K562 (cell line): Measurements from ENCODE around the gene SLC25A40. TPM values are rescaled to one million over a fixed set of nuclear protein-coding genes. Genes with fewer than 3 reads are reported as not detected.

Experiments used
- CBX1 ChIP-seq: sonication (generic); IDR thresholded peaks from 2 replicates; pipeline ENCODE4 v1.6.1; 2016; ENCODE audit warnings: antibody characterized with exemption, low read depth, mild to moderate bottlenecking
- CBX3 ChIP-seq, 2 experiments: IDR thresholded peaks; 1 replicate in 1 of 2; 2 replicates in 1 of 2; pipeline ENCODE4 v1.6.1; 2012; ENCODE audit warnings: inconsistent platforms in 2 of 2, low read length in 2 of 2, borderline replicate concordance in 1 of 2, control low read depth in 1 of 2
- CEBPB ChIP-seq: fragments of 450-650 bp; IDR thresholded peaks from 2 replicates; pipeline ENCODE4 v1.6.1; 2016; ENCODE audit warnings: missing genetic modification characterization, missing compliant biosample characterization
- CEBPG ChIP-seq, 3 experiments: fragments of 200-800 bp in 1 of 3; sonication (Bioruptor generic) in 1 of 3; sonication (generic) in 1 of 3; formaldehyde crosslinking in 1 of 3; IDR thresholded peaks in 2 of 3; conservative IDR thresholded peaks in 1 of 3; 2 replicates each; pipeline versions ENCODE4 v1.6.1 to v1.8.0; 2016 to 2022; ENCODE audit warnings: missing compliant biosample characterization in 2 of 3, missing genetic modification characterization in 2 of 3, mild to moderate bottlenecking in 1 of 3, missing genetic modification reagents in 1 of 3
- DMBX1 ChIP-seq: fragments of 250-450 bp; sonication (Bioruptor Pico); IDR thresholded peaks from 2 replicates; pipeline ENCODE4 v1.8.0; 2022; ENCODE audit warnings: inconsistent platforms, mild to moderate bottlenecking, moderate library complexity, borderline replicate concordance
- DPF2 ChIP-seq: fragments of 450-650 bp; IDR thresholded peaks from 2 replicates; pipeline ENCODE4 v1.6.1; 2016
- FOXM1 ChIP-seq, 2 experiments: fragments of 450-650 bp in 1 of 2; sonication (generic) in 1 of 2; formaldehyde crosslinking in 1 of 2; IDR thresholded peaks; 2 replicates each; pipeline versions ENCODE4 v1.6.1 to v1.9.0; 2017 to 2022; ENCODE audit warnings: low read depth in 2 of 2, mild to moderate bottlenecking in 2 of 2, missing genetic modification reagents in 1 of 2, moderate library complexity in 1 of 2
- HNRNPK ChIP-seq: fragments of 200-400 bp; formaldehyde crosslinking; IDR thresholded peaks from one replicate; pipeline ENCODE4 v1.6.1; 2018; ENCODE audit warnings: mild to moderate bottlenecking, low read depth, low read length; ENCODE audit not compliant: poor library complexity, severe bottlenecking
- KAT7 ChIP-seq: sonication (generic); formaldehyde crosslinking; IDR thresholded peaks from 2 replicates; pipeline ENCODE4 v1.8.0; 2022; ENCODE audit warnings: missing genetic modification reagents, mild to moderate bottlenecking, borderline replicate concordance
- NR4A1 ChIP-seq, 2 experiments: fragments of 250-450 bp in 1 of 2; fragments of 450-650 bp in 1 of 2; sonication (Bioruptor Pico) in 1 of 2; IDR thresholded peaks; 2 replicates each; pipeline versions ENCODE4 v1.4.0 to v1.6.1; 2016 to 2020; ENCODE audit warnings: mild to moderate bottlenecking in 2 of 2, missing compliant biosample characterization in 1 of 2, missing genetic modification characterization in 1 of 2, moderate library complexity in 1 of 2
- POLR3G ChIP-seq: IDR thresholded peaks from 2 replicates; pipeline ENCODE4 v1.6.1; 2011; ENCODE audit not compliant: insufficient read length, insufficient replicate concordance; ENCODE audit errors: extremely low read depth
- SMARCC2 ChIP-seq: fragments of 450-650 bp; IDR thresholded peaks from 2 replicates; pipeline ENCODE4 v1.6.1; 2017; ENCODE audit warnings: antibody characterized with exemption, moderate library complexity, mild to moderate bottlenecking, low read depth
- TEAD1 ChIP-seq, 2 experiments: fragments of 450-650 bp in 1 of 2; sonication (generic) in 1 of 2; formaldehyde crosslinking; IDR thresholded peaks; 2 replicates each; pipeline versions ENCODE4 v1.4.0 to v1.8.0; 2020 to 2022; ENCODE audit warnings: mild to moderate bottlenecking in 2 of 2, missing genetic modification reagents in 1 of 2
- TRIM28 ChIP-seq: fragments of 450-650 bp; IDR thresholded peaks from 2 replicates; pipeline ENCODE4 v1.6.1; 2017
- ZKSCAN1 ChIP-seq: fragments of 150-350 bp; IDR thresholded peaks from 2 replicates; pipeline ENCODE4 v1.6.1; 2016; ENCODE audit warnings: low read depth, low read length
- ZNF121 ChIP-seq: sonication (generic); formaldehyde crosslinking; conservative IDR thresholded peaks from 2 replicates; pipeline ENCODE4 v1.8.0; 2022; ENCODE audit warnings: missing genetic modification reagents
- ZNF75A ChIP-seq: fragments of 450-650 bp; formaldehyde crosslinking; IDR thresholded peaks from 2 replicates; pipeline ENCODE4 v1.4.0; 2020; ENCODE audit warnings: mild to moderate bottlenecking
- polyA plus RNA-seq, 8 experiments: library from polyadenylated mRNA; depleted of rRNA in 4 of 8; stranded (reverse) in 5 of 8; unstranded in 3 of 8; fragments of >200 nt; fragmentation: Nextera tagmentation in 2 of 8; fragmentation: Illumina TruSeq in 1 of 8; extraction: Ambion mirVana in 2 of 8; extraction: Trizol in 1 of 8; gene quantifications; 2 replicates each; pipeline versions ENCODE4 v1.2.1 to v1.2.3, GENCODE V29; 2011 to 2014; ENCODE audit warnings: inconsistent platforms in 1 of 8, missing spikeins in 1 of 8
- total RNA-seq, 7 experiments: library from RNA; depleted of rRNA in 6 of 7; stranded (reverse); fragments of >200 nt in 6 of 7; fragmentation: Illumina TruSeq in 2 of 7; extraction: Trizol in 2 of 7; gene quantifications; 2 replicates each; pipeline versions ENCODE4 v1.2.1 to v1.2.3, GENCODE V29; 2011 to 2021; ENCODE audit warnings: low replicate concordance in 1 of 7
- TF ChIP-seq, protein P1 (sequence below): IDR thresholded peaks from 2 replicates; pipeline ENCODE4 v1.6.1; 2012; ENCODE audit warnings: low read depth, low read length, improper control_type of control experiment, borderline replicate concordance
- TF ChIP-seq, protein P2 (sequence below): fragments of 450-650 bp; IDR thresholded peaks from 2 replicates; pipeline ENCODE4 v1.7.0; 2016; ENCODE audit warnings: borderline replicate concordance
- TF ChIP-seq, protein P3 (sequence below): fragments of 250-450 bp; sonication (Bioruptor Pico); IDR thresholded peaks from 2 replicates; pipeline ENCODE4 v1.5.0; 2020; ENCODE audit warnings: mild to moderate bottlenecking, borderline replicate concordance
- TF ChIP-seq, protein P4 (sequence below): fragments of 250-450 bp; sonication (Bioruptor Pico); IDR thresholded peaks from 2 replicates; pipeline ENCODE4 v1.5.0; 2020; ENCODE audit warnings: mild to moderate bottlenecking

The SLC25A40 gene
- total and polyA plus RNA-seq, 9 of the 15 experiments (the other 6 are each of a cell fraction or from before 2014, with no cell fraction given), result 6.7 to 44.0 (median 26.5) TPM

DNA sequence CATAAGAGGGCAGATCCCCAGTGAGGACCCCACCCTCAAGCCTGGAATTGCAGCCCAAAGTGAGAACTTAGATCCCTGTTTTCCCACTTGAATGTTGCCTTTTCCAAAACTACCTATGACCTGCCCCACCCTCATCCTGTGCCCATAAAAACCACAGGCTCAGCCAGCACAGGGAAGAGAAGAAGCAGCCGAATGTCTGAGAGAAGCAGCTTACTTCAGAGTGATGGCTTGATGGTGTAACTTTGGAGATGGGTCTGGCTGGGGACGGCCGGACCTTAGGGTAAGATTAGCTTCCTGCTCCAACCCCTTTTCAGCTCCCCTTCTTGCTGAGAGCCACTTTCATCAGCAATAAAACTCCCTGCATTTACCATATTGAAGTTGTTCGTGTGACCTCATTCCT, 5.7 kb downstream of the SLC25A40 start (continued):
- TF ChIP-seq, protein P1, sequence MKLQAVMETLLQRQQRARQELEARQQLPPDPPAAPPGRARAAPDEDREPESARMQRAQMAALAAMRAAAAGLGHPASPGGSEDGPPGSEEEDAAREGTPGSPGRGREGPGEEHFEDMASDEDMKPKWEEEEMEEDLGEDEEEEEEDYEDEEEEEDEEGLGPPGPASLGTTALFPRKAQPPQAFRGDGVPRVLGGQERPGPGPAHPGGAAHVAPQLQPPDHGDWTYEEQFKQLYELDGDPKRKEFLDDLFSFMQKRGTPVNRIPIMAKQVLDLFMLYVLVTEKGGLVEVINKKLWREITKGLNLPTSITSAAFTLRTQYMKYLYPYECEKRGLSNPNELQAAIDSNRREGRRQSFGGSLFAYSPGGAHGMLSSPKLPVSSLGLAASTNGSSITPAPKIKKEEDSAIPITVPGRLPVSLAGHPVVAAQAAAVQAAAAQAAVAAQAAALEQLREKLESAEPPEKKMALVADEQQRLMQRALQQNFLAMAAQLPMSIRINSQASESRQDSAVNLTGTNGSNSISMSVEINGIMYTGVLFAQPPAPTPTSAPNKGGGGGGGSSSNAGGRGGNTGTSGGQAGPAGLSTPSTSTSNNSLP, result no peak
- TF ChIP-seq CEBPB (tag) (no peak), ZNF121 (CRISPR knock-in tag) (no peak), TRIM28 (peak; percentile 32; the same call in 1 of the 2 replicates), CEBPG (CRISPR knock-in tag; IDR thresholded peaks at IDR 0.05) (no peak), CEBPG (tag; conservative IDR thresholded peaks at IDR 0.05 in 1 of 2, IDR thresholded peaks at IDR 0.05 in 1 of 2) (no peak), CBX1 (0 out of 2 replicates have a peak, but pooled peaks have one; percentile 53), NR4A1 (CRISPR knock-in tag; IDR thresholded peaks at IDR 0.05) (no peak), NR4A1 (tag; IDR thresholded peaks at IDR 0.05) (no peak), HNRNPK (no peak), FOXM1 (IDR thresholded peaks at IDR 0.05; ENCODE audit: low read depth) (no peak), FOXM1 (CRISPR knock-in tag; IDR thresholded peaks at IDR 0.05; ENCODE audit: low read depth) (no peak), DMBX1 (CRISPR knock-in tag) (no peak), ZKSCAN1 (no peak), DPF2 (no peak), POLR3G (no peak), SMARCC2 (no peak), ZNF75A (CRISPR knock-in tag) (peak; percentile 66; the same call in 1 of the 2 replicates), KAT7 (no peak), TEAD1 (CRISPR knock-in tag; IDR thresholded peaks at IDR 0.05) (no peak), CBX3 (IDR thresholded peaks at IDR 0.05; ENCODE audit: borderline replicate concordance in 1 of 2, low read length in 2 of 2) (peak in 1 of 2 experiments; percentile 64; a peak in 1 of 3 replicates)
- TF ChIP-seq, protein P2, sequence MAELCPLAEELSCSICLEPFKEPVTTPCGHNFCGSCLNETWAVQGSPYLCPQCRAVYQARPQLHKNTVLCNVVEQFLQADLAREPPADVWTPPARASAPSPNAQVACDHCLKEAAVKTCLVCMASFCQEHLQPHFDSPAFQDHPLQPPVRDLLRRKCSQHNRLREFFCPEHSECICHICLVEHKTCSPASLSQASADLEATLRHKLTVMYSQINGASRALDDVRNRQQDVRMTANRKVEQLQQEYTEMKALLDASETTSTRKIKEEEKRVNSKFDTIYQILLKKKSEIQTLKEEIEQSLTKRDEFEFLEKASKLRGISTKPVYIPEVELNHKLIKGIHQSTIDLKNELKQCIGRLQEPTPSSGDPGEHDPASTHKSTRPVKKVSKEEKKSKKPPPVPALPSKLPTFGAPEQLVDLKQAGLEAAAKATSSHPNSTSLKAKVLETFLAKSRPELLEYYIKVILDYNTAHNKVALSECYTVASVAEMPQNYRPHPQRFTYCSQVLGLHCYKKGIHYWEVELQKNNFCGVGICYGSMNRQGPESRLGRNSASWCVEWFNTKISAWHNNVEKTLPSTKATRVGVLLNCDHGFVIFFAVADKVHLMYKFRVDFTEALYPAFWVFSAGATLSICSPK, result no peak
- TF ChIP-seq, protein P3, sequence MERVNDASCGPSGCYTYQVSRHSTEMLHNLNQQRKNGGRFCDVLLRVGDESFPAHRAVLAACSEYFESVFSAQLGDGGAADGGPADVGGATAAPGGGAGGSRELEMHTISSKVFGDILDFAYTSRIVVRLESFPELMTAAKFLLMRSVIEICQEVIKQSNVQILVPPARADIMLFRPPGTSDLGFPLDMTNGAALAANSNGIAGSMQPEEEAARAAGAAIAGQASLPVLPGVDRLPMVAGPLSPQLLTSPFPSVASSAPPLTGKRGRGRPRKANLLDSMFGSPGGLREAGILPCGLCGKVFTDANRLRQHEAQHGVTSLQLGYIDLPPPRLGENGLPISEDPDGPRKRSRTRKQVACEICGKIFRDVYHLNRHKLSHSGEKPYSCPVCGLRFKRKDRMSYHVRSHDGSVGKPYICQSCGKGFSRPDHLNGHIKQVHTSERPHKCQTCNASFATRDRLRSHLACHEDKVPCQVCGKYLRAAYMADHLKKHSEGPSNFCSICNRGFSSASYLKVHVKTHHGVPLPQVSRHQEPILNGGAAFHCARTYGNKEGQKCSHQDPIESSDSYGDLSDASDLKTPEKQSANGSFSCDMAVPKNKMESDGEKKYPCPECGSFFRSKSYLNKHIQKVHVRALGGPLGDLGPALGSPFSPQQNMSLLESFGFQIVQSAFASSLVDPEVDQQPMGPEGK (CRISPR knock-in tag), result no peak
- TF ChIP-seq, protein P4, sequence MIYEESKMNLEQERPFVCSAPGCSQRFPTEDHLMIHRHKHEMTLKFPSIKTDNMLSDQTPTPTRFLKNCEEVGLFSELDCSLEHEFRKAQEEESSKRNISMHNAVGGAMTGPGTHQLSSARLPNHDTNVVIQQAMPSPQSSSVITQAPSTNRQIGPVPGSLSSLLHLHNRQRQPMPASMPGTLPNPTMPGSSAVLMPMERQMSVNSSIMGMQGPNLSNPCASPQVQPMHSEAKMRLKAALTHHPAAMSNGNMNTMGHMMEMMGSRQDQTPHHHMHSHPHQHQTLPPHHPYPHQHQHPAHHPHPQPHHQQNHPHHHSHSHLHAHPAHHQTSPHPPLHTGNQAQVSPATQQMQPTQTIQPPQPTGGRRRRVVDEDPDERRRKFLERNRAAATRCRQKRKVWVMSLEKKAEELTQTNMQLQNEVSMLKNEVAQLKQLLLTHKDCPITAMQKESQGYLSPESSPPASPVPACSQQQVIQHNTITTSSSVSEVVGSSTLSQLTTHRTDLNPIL (CRISPR knock-in tag), result no peak
